ENCODE measurements around the gene MYRIP.

Gene MYRIP

GRCh38 chr3:40200692-40201316 is 391.4 kb downstream of the MYRIP start:
- DNase-seq: no peak

GRCh38 chr3:40201770-40202169 is 392.4 kb downstream of the MYRIP start:
- no peak for DNase-seq

GRCh38 chr3:40206522-40206921 is 397.1 kb downstream of the MYRIP start:
- no peak for DNase-seq

GRCh38 chr3:40207796-40208195 is 398.4 kb downstream of the MYRIP start:
- no peak for DNase-seq

GRCh38 chr3:40208251-40208650 is 398.8 kb downstream of the MYRIP start:
- no peak for DNase-seq

GRCh38 chr3:40211579-40211978 is 402.2 kb downstream of the MYRIP start:
- DNase-seq: no peak

- DNase-seq: no peak
Measured at GRCh38 chr3:40213556-40213955, 404.1 kb downstream of the MYRIP start.

- DNase-seq: no peak
Measured at GRCh38 chr3:40215015-40215414, 405.6 kb downstream of the MYRIP start.

GRCh38 chr3:40216471-40216870 is 407.1 kb downstream of the MYRIP start:
- DNase-seq: no peak

- DNase-seq: no peak
Measured at GRCh38 chr3:40223856-40224255, 414.4 kb downstream of the MYRIP start.

GRCh38 chr3:40224796-40225515 is 415.5 kb downstream of the MYRIP start:
- no peak for DNase-seq

- no peak for DNase-seq
Measured at GRCh38 chr3:40226636-40227035, 417.2 kb downstream of the MYRIP start.

- no peak for DNase-seq
Measured at GRCh38 chr3:40228792-40229350, 419.5 kb downstream of the MYRIP start.

GRCh38 chr3:40229386-40229785 is 420.0 kb downstream of the MYRIP start:
- no peak for DNase-seq

GRCh38 chr3:40229963-40230362 is 420.6 kb downstream of the MYRIP start:
- no peak for DNase-seq

- no peak for DNase-seq
Measured at GRCh38 chr3:40230382-40230781, 421.0 kb downstream of the MYRIP start.

GRCh38 chr3:40232626-40233025 is 423.2 kb downstream of the MYRIP start:
- DNase-seq: no peak

GRCh38 chr3:40237159-40237558 is 427.8 kb downstream of the MYRIP start:
- no peak for DNase-seq

GRCh38 chr3:40237889-40238571 is 428.6 kb downstream of the MYRIP start:
- no peak for DNase-seq

- DNase-seq: no peak
Measured at GRCh38 chr3:40240921-40241320, 431.5 kb downstream of the MYRIP start.

GRCh38 chr3:40242216-40242615 is 432.8 kb downstream of the MYRIP start:
- no peak for DNase-seq

GRCh38 chr3:40242638-40243037 is 433.2 kb downstream of the MYRIP start:
- no peak for DNase-seq

GRCh38 chr3:40243056-40243455 is 433.6 kb downstream of the MYRIP start:
- no peak for DNase-seq
